Nephron progenitor cell (in vitro differentiated cells): ENCODE measurements around the gene CAMK2G.

Experiments
- DNase-seq: peaks from one replicate; pipeline ENCODE4 v3.0.0; 2021
- H3K27ac Mint-ChIP-seq: 2 replicates; pipeline ENCODE4 v1.8.0; 2021; ENCODE audit warnings: mild to moderate bottlenecking, moderate library complexity, mixed read lengths
- H3K27me3 Mint-ChIP-seq: 2 replicates; pipeline ENCODE4 v1.8.0; 2021; ENCODE audit warnings: mild to moderate bottlenecking, low read depth, mixed read lengths; ENCODE audit not compliant: poor library complexity
- H3K36me3 Mint-ChIP-seq: 2 replicates; pipeline ENCODE4 v1.8.0; 2021; ENCODE audit warnings: low read depth, mixed read lengths
- H3K4me1 Mint-ChIP-seq: 2 replicates; pipeline ENCODE4 v1.8.0; 2021; ENCODE audit warnings: mixed read lengths
- H3K4me3 Mint-ChIP-seq: 2 replicates; pipeline ENCODE4 v1.8.0; 2021; ENCODE audit warnings: mild to moderate bottlenecking, moderate library complexity, mixed read lengths
- H3K9me3 Mint-ChIP-seq: 2 replicates; pipeline ENCODE4 v1.8.0; 2021; ENCODE audit warnings: mild to moderate bottlenecking, moderate library complexity, mixed read lengths
- CTCF ChIP-seq: fragments of 200-600 bp; sonication (generic); IDR thresholded peaks from 2 replicates; pipeline ENCODE4 v1.5.0; 2021; ENCODE audit warnings: antibody characterized with exemption

CAMK2G gene

GRCh38 chr10:73878365-73878764 lies 4.0 kb upstream of the CAMK2G start:
- Mint-ChIP-seq H3K36me3 (no peaks in the 10 kb centered on the region), H3K9me3 (no peaks in the 10 kb centered on the region), H3K27ac (no peak overlapping the region), H3K27me3 (peaks cover 29% of the 10 kb centered on the region), H3K4me1 (peaks cover 36% of the 10 kb centered on the region), H3K4me3 (no peak overlapping the region)
- no peak for TF ChIP-seq CTCF
- no peak for DNase-seq

GRCh38 chr10:73877533-73878160 lies 3.3 kb upstream of the CAMK2G start:
- DNase-seq: no peak
- TF ChIP-seq CTCF: no peak
- Mint-ChIP-seq H3K4me1 (peaks cover 43% of the 10 kb centered on the region), H3K27me3 (peaks cover 29% of the 10 kb centered on the region), H3K9me3 (no peaks in the 10 kb centered on the region), H3K4me3 (no peak overlapping the region), H3K36me3 (no peaks in the 10 kb centered on the region), H3K27ac (no peak overlapping the region)

GRCh38 chr10:73876971-73877370 lies 2.6 kb upstream of the CAMK2G start:
- Mint-ChIP-seq H3K36me3 (no peaks in the 10 kb centered on the region), H3K27me3 (peaks cover 33% of the 10 kb centered on the region), H3K9me3 (no peaks in the 10 kb centered on the region), H3K4me1 (peaks cover 50% of the 10 kb centered on the region), H3K27ac (no peak overlapping the region), H3K4me3 (no peak overlapping the region)
- no peak for TF ChIP-seq CTCF
- no peak for DNase-seq

- Mint-ChIP-seq H3K9me3 (no peaks in the 10 kb centered on the region), H3K27me3 (peaks cover 33% of the 10 kb centered on the region), H3K4me1 (peaks cover 54% of the 10 kb centered on the region), H3K36me3 (no peaks in the 10 kb centered on the region), H3K27ac (no peak overlapping the region), H3K4me3 (no peak overlapping the region)
- no peak for DNase-seq
- TF ChIP-seq CTCF: no peak
Measured at GRCh38 chr10:73876566-73876965, 2.2 kb upstream of the CAMK2G start.

GRCh38 chr10:73876157-73876556 lies 1.8 kb upstream of the CAMK2G start:
- no peak for TF ChIP-seq CTCF
- Mint-ChIP-seq H3K27me3 (peaks cover 33% of the 10 kb centered on the region), H3K4me3 (peak overlapping the region; percentile 56), H3K9me3 (no peaks in the 10 kb centered on the region), H3K4me1 (peaks cover 58% of the 10 kb centered on the region), H3K36me3 (no peaks in the 10 kb centered on the region), H3K27ac (no peak overlapping the region)
- DNase-seq: no peak

GRCh38 chr10:73875139-73875475 lies 752 bp upstream of the CAMK2G start:
- no peak overlapping the region for H3K27ac Mint-ChIP-seq

More at GRCh38 chr10:73875139-73875475, 752 bp upstream of the CAMK2G start:
- TF ChIP-seq CTCF: no peak
- no peak for DNase-seq
- no peaks in the 10 kb centered on the region for H3K9me3 Mint-ChIP-seq
- H3K36me3 Mint-ChIP-seq: peaks cover 4% of the 10 kb centered on the region
- peaks cover 27% of the 10 kb centered on the region for H3K27me3 Mint-ChIP-seq
- peaks cover 57% of the 10 kb centered on the region for H3K4me1 Mint-ChIP-seq
- peak overlapping the region; percentile 78 for H3K4me3 Mint-ChIP-seq
